Activated CD8-positive, alpha-beta T cell treated with anti-CD3 and anti-CD28 coated beads, Interleukin-2, amount 10 ng/mL, durations not matched to agents 7 days and 5 days (primary cell): ENCODE measurements around the gene PPP3CA. TPM values are rescaled to one million over a fixed set of nuclear protein-coding genes. Genes with fewer than 3 reads are reported as not detected.
"Not testable (repeated sequence)": the region's sequence is repeated elsewhere in the genome, so short reads cannot be mapped to it uniquely, and the experiment has no call there.

Experiments used
- ATAC-seq: fragments of 150-1000 bp; cut with Tn5 transposase; one replicate; pipeline ENCODE4 v1.10.0; 2021; ENCODE audit warnings: moderate library complexity
- CTCF ChIA-PET: fragments of 350-600 bp; sonication (Branson Sonifier 250); formaldehyde crosslinking; loops from one replicate; lab custom pipeline; 2021; ENCODE audit warnings: antibody characterized with exemption; lab: Charles Lee
- POLR2A ChIA-PET: fragments of 350-600 bp; sonication (Branson Sonifier 250); formaldehyde crosslinking; loops from one replicate; lab custom pipeline; 2021; ENCODE audit warnings: antibody characterized with exemption; lab: Charles Lee
- DNase-seq: peaks from one replicate; pipeline ENCODE4 v3.0.0-alpha.2; 2020
- H3K27ac Mint-ChIP-seq: one replicate; pipeline ENCODE4 v1.8.0; 2021; ENCODE audit warnings: mild to moderate bottlenecking, mixed read lengths
- H3K27me3 Mint-ChIP-seq: one replicate; pipeline ENCODE4 v1.8.0; 2021; ENCODE audit warnings: low read depth, mixed read lengths
- H3K36me3 Mint-ChIP-seq: one replicate; pipeline ENCODE4 v1.8.0; 2021; ENCODE audit warnings: low read depth, mixed read lengths
- H3K4me1 Mint-ChIP-seq: one replicate; pipeline ENCODE4 v1.8.0; 2021; ENCODE audit warnings: low read depth, mixed read lengths
- H3K4me3 Mint-ChIP-seq: one replicate; pipeline ENCODE4 v1.8.0; 2021; ENCODE audit warnings: mild to moderate bottlenecking, mixed read lengths
- H3K9me3 Mint-ChIP-seq: one replicate; pipeline ENCODE4 v1.8.0; 2022; ENCODE audit warnings: mixed read lengths; ENCODE audit not compliant: insufficient read depth
- total RNA-seq, 2 experiments: library from RNA; stranded (reverse); gene quantifications; one replicate each; pipeline ENCODE4 v1.2.3, GENCODE V29; 2021

PPP3CA gene
- total RNA-seq, 2 experiments from 2014 or later: 28.6 to 29.0 TPM

GRCh38 chr4:101020956-101021355 lies 326.4 kb downstream of the PPP3CA start:
- ChIA-PET POLR2A (interaction anchor here (1.1 to 1.4 kb wide), 2 partner anchors 13 to 326 kb away, joined by 3 read pairs; partner anchors contain the start of gene PPP3CA), CTCF (interaction anchor here (1.4 to 2.5 kb wide), 4 partner anchors 10 to 149 kb away, joined by 3 to 11 read pairs (median 5); no protein-coding TSS in a partner anchor)
- Mint-ChIP-seq H3K9me3 (no peaks in the 10 kb centered on the region), H3K36me3 (peaks cover 27% of the 10 kb centered on the region), H3K27me3 (no peaks in the 10 kb centered on the region), H3K27ac (peak overlapping the region; percentile 83), H3K4me3 (peak overlapping the region; percentile 55), H3K4me1 (peaks cover 56% of the 10 kb centered on the region)
- ATAC-seq: peak; percentile 84
- peak; percentile 25 for DNase-seq

- ATAC-seq (peak; percentile 72), DNase-seq (peak; percentile 45)
- peaks cover 55% of the 10 kb centered on the region for H3K4me1 Mint-ChIP-seq
- ChIA-PET POLR2A (interaction anchor here (1.1 kb wide), 1 partner anchor 35 kb away, joined by 3 read pairs; no protein-coding TSS in a partner anchor), CTCF (interaction anchor here (1.4 to 2.5 kb wide), 5 partner anchors 9 to 150 kb away, joined by 3 to 11 read pairs (median 4); no protein-coding TSS in a partner anchor)
- H3K27ac Mint-ChIP-seq: peak overlapping the region; percentile 88
- H3K9me3 Mint-ChIP-seq: no peaks in the 10 kb centered on the region
- H3K36me3 Mint-ChIP-seq: peaks cover 20% of the 10 kb centered on the region
- peak overlapping the region; percentile 49 for H3K4me3 Mint-ChIP-seq
- no peaks in the 10 kb centered on the region for H3K27me3 Mint-ChIP-seq
Measured at GRCh38 chr4:101019941-101020401, 327.4 kb downstream of the PPP3CA start.

GRCh38 chr4:101019313-101019712 lies 328.0 kb downstream of the PPP3CA start:
- CTCF ChIA-PET: interaction anchor here (1.5 to 2.5 kb wide), 2 partner anchors 8 to 10 kb away, joined by 4 to 11 read pairs; no protein-coding TSS in a partner anchor
- DNase-seq (no peak), ATAC-seq (no peak)
- POLR2A ChIA-PET: interaction anchor here (1.1 kb wide), 1 partner anchor 35 kb away, joined by 3 read pairs; no protein-coding TSS in a partner anchor
- Mint-ChIP-seq H3K9me3 (no peaks in the 10 kb centered on the region), H3K27me3 (no peaks in the 10 kb centered on the region), H3K4me1 (peaks cover 55% of the 10 kb centered on the region), H3K4me3 (no peak overlapping the region), H3K27ac (peak overlapping the region; percentile 88), H3K36me3 (peaks cover 18% of the 10 kb centered on the region)

- ChIA-PET CTCF (interaction anchor here (1.5 to 2.5 kb wide), 2 partner anchors 8 to 10 kb away, joined by 4 to 11 read pairs; no protein-coding TSS in a partner anchor), POLR2A (no interaction called here)
- Mint-ChIP-seq H3K4me3 (no peak overlapping the region), H3K27ac (peak overlapping the region; percentile 88), H3K27me3 (no peaks in the 10 kb centered on the region), H3K4me1 (peaks cover 55% of the 10 kb centered on the region), H3K9me3 (no peaks in the 10 kb centered on the region), H3K36me3 (peaks cover 18% of the 10 kb centered on the region)
- ATAC-seq (peak; percentile 11), DNase-seq (no peak)
Measured at GRCh38 chr4:101018836-101019235, 328.5 kb downstream of the PPP3CA start.

- H3K9me3 Mint-ChIP-seq: no peaks in the 10 kb centered on the region
- H3K27ac Mint-ChIP-seq: no peak overlapping the region
- H3K36me3 Mint-ChIP-seq: peaks cover 3% of the 10 kb centered on the region
- no peak for DNase-seq
- H3K4me1 Mint-ChIP-seq: peaks cover 28% of the 10 kb centered on the region
- no peak for ATAC-seq
- H3K4me3 Mint-ChIP-seq: no peak overlapping the region
- ChIA-PET CTCF (no interaction called here), POLR2A (interaction anchor here (0.6 kb wide), 1 partner anchor 11 kb away, joined by 3 read pairs; no protein-coding TSS in a partner anchor)
- H3K27me3 Mint-ChIP-seq: no peaks in the 10 kb centered on the region
Measured at GRCh38 chr4:101014417-101014816, 332.9 kb downstream of the PPP3CA start.

GRCh38 chr4:101010987-101011386 lies 336.3 kb downstream of the PPP3CA start:
- ChIA-PET POLR2A (no interaction called here), CTCF (interaction anchor here (1.5 kb wide), 1 partner anchor 9 kb away, joined by 11 read pairs; no protein-coding TSS in a partner anchor)
- ATAC-seq (no peak), DNase-seq (no peak)
- Mint-ChIP-seq H3K27ac (no peak overlapping the region), H3K27me3 (no peaks in the 10 kb centered on the region), H3K4me1 (peaks cover 16% of the 10 kb centered on the region), H3K36me3 (no peaks in the 10 kb centered on the region), H3K4me3 (no peak overlapping the region), H3K9me3 (no peaks in the 10 kb centered on the region)

- Mint-ChIP-seq H3K9me3 (no peaks in the 10 kb centered on the region), H3K27me3 (no peaks in the 10 kb centered on the region), H3K4me3 (no peak overlapping the region), H3K27ac (peak overlapping the region; percentile 31), H3K4me1 (peaks cover 13% of the 10 kb centered on the region), H3K36me3 (no peaks in the 10 kb centered on the region)
- CTCF ChIA-PET: interaction anchor here (1.5 kb wide), 1 partner anchor 10 kb away, joined by 4 read pairs; no protein-coding TSS in a partner anchor
- DNase-seq: no peak
- POLR2A ChIA-PET: no interaction called here
- ATAC-seq: no peak
Measured at GRCh38 chr4:101009471-101009870, 337.9 kb downstream of the PPP3CA start.

- ChIA-PET POLR2A (no interaction called here), CTCF (interaction anchor here (1.5 kb wide), 1 partner anchor 11 kb away, joined by 4 read pairs; no protein-coding TSS in a partner anchor)
- H3K36me3 Mint-ChIP-seq: no peaks in the 10 kb centered on the region
- H3K4me1 Mint-ChIP-seq: peaks cover 13% of the 10 kb centered on the region
- ATAC-seq (no peak), DNase-seq (no peak)
- H3K9me3 Mint-ChIP-seq: no peaks in the 10 kb centered on the region
- H3K27me3 Mint-ChIP-seq: no peaks in the 10 kb centered on the region
- H3K4me3 Mint-ChIP-seq: no peak overlapping the region
- H3K27ac Mint-ChIP-seq: no peak overlapping the region
Measured at GRCh38 chr4:101008503-101008902, 338.8 kb downstream of the PPP3CA start.

- CTCF ChIA-PET: no interaction called here
- Mint-ChIP-seq H3K9me3 (no peaks in the 10 kb centered on the region), H3K27me3 (no peaks in the 10 kb centered on the region), H3K27ac (no peak overlapping the region), H3K36me3 (no peaks in the 10 kb centered on the region), H3K4me1 (peaks cover 13% of the 10 kb centered on the region), H3K4me3 (no peak overlapping the region)
- ATAC-seq (no peak), DNase-seq (no peak)
- POLR2A ChIA-PET: no interaction called here
Measured at GRCh38 chr4:101005659-101006058, 341.7 kb downstream of the PPP3CA start.

- no peaks in the 10 kb centered on the region for H3K36me3 Mint-ChIP-seq
- H3K27ac Mint-ChIP-seq: no peak overlapping the region
- no peaks in the 10 kb centered on the region for H3K4me1 Mint-ChIP-seq
- CTCF ChIA-PET: no interaction called here
- H3K9me3 Mint-ChIP-seq: no peaks in the 10 kb centered on the region
- DNase-seq (no peak), ATAC-seq (no peak)
- POLR2A ChIA-PET: no interaction called here
- H3K27me3 Mint-ChIP-seq: no peaks in the 10 kb centered on the region
- H3K4me3 Mint-ChIP-seq: no peak overlapping the region
Measured at GRCh38 chr4:101000496-101000895, 346.8 kb downstream of the PPP3CA start.

GRCh38 chr4:100995671-100996070 lies 351.7 kb downstream of the PPP3CA start:
- ATAC-seq (no peak), DNase-seq (no peak)
- POLR2A ChIA-PET: no interaction called here
- no peaks in the 10 kb centered on the region for H3K4me1 Mint-ChIP-seq
- H3K36me3 Mint-ChIP-seq: no peaks in the 10 kb centered on the region
- no peaks in the 10 kb centered on the region for H3K27me3 Mint-ChIP-seq
- no peak overlapping the region for H3K4me3 Mint-ChIP-seq
- H3K9me3 Mint-ChIP-seq: no peaks in the 10 kb centered on the region
- CTCF ChIA-PET: no interaction called here
- no peak overlapping the region for H3K27ac Mint-ChIP-seq

GRCh38 chr4:100995002-100995401 lies 352.3 kb downstream of the PPP3CA start:
- H3K27me3 Mint-ChIP-seq, CTCF ChIA-PET, H3K4me3 Mint-ChIP-seq, ATAC-seq, DNase-seq, H3K27ac Mint-ChIP-seq, H3K9me3 Mint-ChIP-seq, H3K4me1 Mint-ChIP-seq, H3K36me3 Mint-ChIP-seq, POLR2A ChIA-PET: not testable (repeated sequence)
